ENCODE data around the gene FGD2. TPM values are rescaled to one million over a fixed set of nuclear protein-coding genes. Genes with fewer than 3 reads are reported as not detected.

The FGD2 gene
- total RNA-seq, 1 experiment from 2014 or later = 0.10 TPM

DNA sequence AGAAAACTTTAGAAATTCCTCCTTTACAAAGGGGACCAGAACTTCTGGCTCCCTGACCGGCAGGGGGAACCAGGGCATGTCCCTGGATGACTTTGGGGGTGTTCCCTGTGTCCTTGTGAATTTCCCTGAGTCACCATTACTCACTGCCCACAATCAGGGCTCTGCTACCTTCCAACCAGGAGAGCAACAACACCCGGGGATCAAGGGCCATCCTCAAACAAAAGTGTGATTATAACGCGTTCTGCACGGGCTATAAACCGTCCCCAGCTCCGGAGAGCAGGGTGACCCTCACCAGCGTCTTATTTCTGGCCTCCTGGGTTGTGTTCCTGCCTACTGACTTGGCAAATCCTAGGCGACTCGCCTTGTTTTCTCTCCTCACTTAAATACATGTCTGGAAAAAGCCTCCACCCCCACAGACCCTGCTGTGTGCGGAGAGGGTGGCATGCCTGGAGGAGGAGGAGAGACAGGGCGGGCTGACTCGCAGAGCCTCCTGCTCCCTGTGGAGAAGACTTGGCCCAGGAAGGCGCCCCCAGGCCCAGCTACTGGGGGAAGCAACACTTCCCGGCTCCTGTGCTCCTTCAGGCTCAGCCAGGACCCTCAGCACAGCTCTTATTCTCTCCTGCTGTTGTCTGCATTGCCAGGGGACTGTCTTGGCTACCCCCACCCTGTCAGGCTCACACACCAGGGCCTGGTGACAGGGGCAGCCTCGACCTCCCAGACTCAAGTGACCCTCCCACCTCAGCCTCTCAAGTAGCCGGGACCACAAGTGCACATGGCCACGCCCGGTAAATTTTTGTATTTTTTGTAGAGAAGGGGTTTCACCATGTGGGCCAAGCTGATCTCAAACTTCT, 54.1 kb downstream of the FGD2 start (continued):
- no peak for TF ChIP-seq CBX3 (IDR thresholded peaks at IDR 0.05; ENCODE audit: low read depth)
- no peak for TF ChIP-seq EGR1 (IDR thresholded peaks at IDR 0.05; ENCODE audit: low read depth)
- TF ChIP-seq ZFX (IDR thresholded peaks at IDR 0.05) = peak; percentile 38; the same call in 1 of the 2 replicates
- TF ChIP-seq SP1 (IDR thresholded peaks at IDR 0.05; ENCODE audit: low read depth) = no peak
- no peak for TF ChIP-seq RAD21 (IDR thresholded peaks at IDR 0.05; ENCODE audit: low read depth)
- peak; percentile 69 for TF ChIP-seq POLR2AphosphoS5 (IDR thresholded peaks at IDR 0.05; ENCODE audit: low read depth, low read length)

DNA sequence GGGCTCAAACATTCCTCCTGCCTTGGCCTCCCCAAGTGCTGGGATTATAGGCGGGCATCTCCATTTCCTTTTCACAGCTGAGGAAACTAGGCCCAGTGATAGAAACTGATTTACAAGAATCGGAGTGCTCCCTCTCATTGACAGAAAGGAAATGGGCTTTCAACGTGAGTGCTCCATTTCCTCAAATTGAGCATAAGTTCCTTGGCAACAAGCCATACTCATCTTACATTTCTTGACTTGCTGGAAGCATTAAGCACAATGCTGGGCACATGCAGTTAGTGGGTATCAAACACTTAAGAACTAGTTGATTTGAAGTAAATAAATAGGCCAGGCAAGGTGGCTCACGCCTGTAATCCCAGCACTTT, 54.7 kb downstream of the FGD2 start:
- peak overlapping the region in 1 of 2 experiments; percentile 48; a peak in 2 of 4 replicates for H3K4me3 ChIP-seq (replicated peaks in 1 of 2; ENCODE audit: low read depth in 1 of 2, low read length in 2 of 2)
- intact Hi-C loops (cut with micrococcal nuclease) = no loop called here
- ATAC-seq (no peak), DNase-seq (ENCODE audit: low read depth, low spot score) (no peak)
- ChIA-PET CTCF (interaction anchor here (2.1 kb wide), 1 partner anchor 9 kb away, joined by 8 read pairs; no protein-coding TSS in a partner anchor), POLR2A (interaction anchor here (5.2 kb wide), 1 partner anchor 111 kb away, joined by 24 read pairs; the partner anchor contains the start of gene PIM1), RAD21 (ENCODE audit: low non-redundant PET in 1 of 2, low total read pairs in 2 of 2, uncharacterized antibody in 2 of 2, unreplicated experiment in 2 of 2) (no interaction called here)
- H2AFZ ChIP-seq (ENCODE audit: low read depth, low read length, poor library complexity, severe bottlenecking) = no peak overlapping the region
- H3K9me3 ChIP-seq (ENCODE audit: control insufficient read depth in 1 of 2, insufficient read depth in 1 of 2, low read depth in 1 of 2, low read length in 2 of 2) = no peaks in the 10 kb centered on the region
- no peaks in the 10 kb centered on the region for H3K27me3 ChIP-seq (ENCODE audit: insufficient read depth, low read length)
- H3K4me1 ChIP-seq (ENCODE audit: control insufficient read depth in 1 of 2, insufficient read depth in 2 of 2, low read length in 2 of 2) = peaks cover 32 to 56% of the 10 kb centered on the region in 2 experiments
- H3K27ac ChIP-seq (ENCODE audit: low read depth, low read length) = peak overlapping the region; percentile 94
- H3K79me2 ChIP-seq (ENCODE audit: insufficient read depth, low read length) = no peaks in the 10 kb centered on the region
- no peaks in the 10 kb centered on the region for H4K20me1 ChIP-seq (ENCODE audit: insufficient read depth)
- no TSS peak for BruUV-seq (replicated peaks)
- TF ChIP-seq CBX3 (IDR thresholded peaks at IDR 0.05; ENCODE audit: low read depth) (no peak), FOSL1 (IDR thresholded peaks at IDR 0.05; ENCODE audit: low read depth) (no peak), ZNF274 (IDR thresholded peaks at IDR 0.05; ENCODE audit: low read depth, low read length) (no peak), ELF1 (IDR thresholded peaks at IDR 0.05; ENCODE audit: borderline replicate concordance, low read depth) (no peak), SIN3A (IDR thresholded peaks at IDR 0.05; ENCODE audit: low read depth) (no peak), SP1 (IDR thresholded peaks at IDR 0.05; ENCODE audit: low read depth) (no peak), EGR1 (IDR thresholded peaks at IDR 0.05; ENCODE audit: low read depth) (no peak), YY1 (IDR thresholded peaks at IDR 0.05; ENCODE audit: extremely low read depth, insufficient replicate concordance, low read depth, low read length) (no peak), POLR2A (IDR thresholded peaks at IDR 0.05; ENCODE audit: borderline replicate concordance, extremely low read depth, insufficient read depth, insufficient read length) (no peak), EZH2phosphoT487 (IDR thresholded peaks at IDR 0.05; ENCODE audit: borderline replicate concordance) (no peak), SRF (IDR thresholded peaks at IDR 0.05; ENCODE audit: low read depth) (no peak), RAD21 (IDR thresholded peaks at IDR 0.05; ENCODE audit: low read depth) (no peak), POLR2AphosphoS5 (IDR thresholded peaks at IDR 0.05; ENCODE audit: low read depth, low read length) (no peak), EZH2 (IDR thresholded peaks at IDR 0.05) (no peak)
- TF ChIP-seq, protein P1, sequence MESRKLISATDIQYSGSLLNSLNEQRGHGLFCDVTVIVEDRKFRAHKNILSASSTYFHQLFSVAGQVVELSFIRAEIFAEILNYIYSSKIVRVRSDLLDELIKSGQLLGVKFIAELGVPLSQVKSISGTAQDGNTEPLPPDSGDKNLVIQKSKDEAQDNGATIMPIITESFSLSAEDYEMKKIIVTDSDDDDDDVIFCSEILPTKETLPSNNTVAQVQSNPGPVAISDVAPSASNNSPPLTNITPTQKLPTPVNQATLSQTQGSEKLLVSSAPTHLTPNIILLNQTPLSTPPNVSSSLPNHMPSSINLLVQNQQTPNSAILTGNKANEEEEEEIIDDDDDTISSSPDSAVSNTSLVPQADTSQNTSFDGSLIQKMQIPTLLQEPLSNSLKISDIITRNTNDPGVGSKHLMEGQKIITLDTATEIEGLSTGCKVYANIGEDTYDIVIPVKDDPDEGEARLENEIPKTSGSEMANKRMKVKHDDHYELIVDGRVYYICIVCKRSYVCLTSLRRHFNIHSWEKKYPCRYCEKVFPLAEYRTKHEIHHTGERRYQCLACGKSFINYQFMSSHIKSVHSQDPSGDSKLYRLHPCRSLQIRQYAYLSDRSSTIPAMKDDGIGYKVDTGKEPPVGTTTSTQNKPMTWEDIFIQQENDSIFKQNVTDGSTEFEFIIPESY (IDR thresholded peaks at IDR 0.05; ENCODE audit: extremely low read depth, insufficient replicate concordance, low read length) = no peak
- TF ChIP-seq, protein P2, sequence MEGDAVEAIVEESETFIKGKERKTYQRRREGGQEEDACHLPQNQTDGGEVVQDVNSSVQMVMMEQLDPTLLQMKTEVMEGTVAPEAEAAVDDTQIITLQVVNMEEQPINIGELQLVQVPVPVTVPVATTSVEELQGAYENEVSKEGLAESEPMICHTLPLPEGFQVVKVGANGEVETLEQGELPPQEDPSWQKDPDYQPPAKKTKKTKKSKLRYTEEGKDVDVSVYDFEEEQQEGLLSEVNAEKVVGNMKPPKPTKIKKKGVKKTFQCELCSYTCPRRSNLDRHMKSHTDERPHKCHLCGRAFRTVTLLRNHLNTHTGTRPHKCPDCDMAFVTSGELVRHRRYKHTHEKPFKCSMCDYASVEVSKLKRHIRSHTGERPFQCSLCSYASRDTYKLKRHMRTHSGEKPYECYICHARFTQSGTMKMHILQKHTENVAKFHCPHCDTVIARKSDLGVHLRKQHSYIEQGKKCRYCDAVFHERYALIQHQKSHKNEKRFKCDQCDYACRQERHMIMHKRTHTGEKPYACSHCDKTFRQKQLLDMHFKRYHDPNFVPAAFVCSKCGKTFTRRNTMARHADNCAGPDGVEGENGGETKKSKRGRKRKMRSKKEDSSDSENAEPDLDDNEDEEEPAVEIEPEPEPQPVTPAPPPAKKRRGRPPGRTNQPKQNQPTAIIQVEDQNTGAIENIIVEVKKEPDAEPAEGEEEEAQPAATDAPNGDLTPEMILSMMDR (IDR thresholded peaks at IDR 0.05 in 2 of 3, conservative IDR thresholded peaks at IDR 0.05 in 1 of 3; ENCODE audit: borderline replicate concordance in 1 of 3, insufficient read depth in 1 of 3, low read depth in 2 of 3, low read length in 2 of 3) = no peak
- TF ChIP-seq, protein P3, sequence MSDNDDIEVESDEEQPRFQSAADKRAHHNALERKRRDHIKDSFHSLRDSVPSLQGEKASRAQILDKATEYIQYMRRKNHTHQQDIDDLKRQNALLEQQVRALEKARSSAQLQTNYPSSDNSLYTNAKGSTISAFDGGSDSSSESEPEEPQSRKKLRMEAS (IDR thresholded peaks at IDR 0.05) = no peak
- TF ChIP-seq, protein P4, sequence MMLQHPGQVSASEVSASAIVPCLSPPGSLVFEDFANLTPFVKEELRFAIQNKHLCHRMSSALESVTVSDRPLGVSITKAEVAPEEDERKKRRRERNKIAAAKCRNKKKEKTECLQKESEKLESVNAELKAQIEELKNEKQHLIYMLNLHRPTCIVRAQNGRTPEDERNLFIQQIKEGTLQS (IDR thresholded peaks at IDR 0.05) = no peak
- H3K4me2 ChIP-seq (ENCODE audit: low read length) = peak overlapping the region; percentile 84
- no peaks in the 10 kb centered on the region for H3K36me3 ChIP-seq (ENCODE audit: control insufficient read depth in 1 of 2, insufficient read depth in 2 of 2, low read length in 2 of 2)
- no peaks in the 10 kb centered on the region for H3K9me2 ChIP-seq (ENCODE audit: insufficient read depth)
- H3K9ac ChIP-seq (ENCODE audit: low read length) = peak overlapping the region; percentile 70
